Activated CD8-positive, alpha-beta memory T cell treated with anti-CD3 and anti-CD28 coated beads for 48 hours (primary cell): ENCODE results near the gene C16orf90.
"Not testable (repeated sequence)": the region's sequence is repeated elsewhere in the genome, so short reads cannot be mapped to it uniquely, and the experiment has no call there.

ENCODE experiments used
- DNase-seq, 3 experiments: peaks; one replicate each; pipeline ENCODE4 v3.0.0-alpha.2; 2020; ENCODE audit warnings: low read depth in 2 of 3, low spot score in 2 of 3

The C16orf90 gene

GRCh38 chr16:3485097-3485745 lies 10.1 kb downstream of the C16orf90 start:
- no peak for DNase-seq

- no peak for DNase-seq
Measured at GRCh38 chr16:3484318-3485096, 10.8 kb downstream of the C16orf90 start.

- no peak for DNase-seq
Measured at GRCh38 chr16:3482659-3483241, 12.5 kb downstream of the C16orf90 start.

GRCh38 chr16:3481696-3482658 lies 13.3 kb downstream of the C16orf90 start:
- no peak for DNase-seq

GRCh38 chr16:3480901-3481695 lies 14.2 kb downstream of the C16orf90 start:
- no peak for DNase-seq

- no peak for DNase-seq
Measured at GRCh38 chr16:3479654-3480216, 15.6 kb downstream of the C16orf90 start.

- DNase-seq: no peak
Measured at GRCh38 chr16:3478242-3478925, 16.9 kb downstream of the C16orf90 start.

- DNase-seq: no peak
Measured at GRCh38 chr16:3476409-3476808, 18.9 kb downstream of the C16orf90 start.

- DNase-seq: no peak
Measured at GRCh38 chr16:3475604-3476375, 19.5 kb downstream of the C16orf90 start.

- DNase-seq: not testable (repeated sequence)
Measured at GRCh38 chr16:3474870-3475269, 20.4 kb downstream of the C16orf90 start.

- DNase-seq: no peak
Measured at GRCh38 chr16:3474136-3474779, 21.0 kb downstream of the C16orf90 start.

- not testable (repeated sequence) for DNase-seq
Measured at GRCh38 chr16:3473596-3473943, 21.7 kb downstream of the C16orf90 start.

GRCh38 chr16:3472878-3473595 lies 22.3 kb downstream of the C16orf90 start:
- no peak for DNase-seq

- no peak for DNase-seq
Measured at GRCh38 chr16:3471518-3472176, 23.6 kb downstream of the C16orf90 start.

- no peak for DNase-seq
Measured at GRCh38 chr16:3470723-3471122, 24.6 kb downstream of the C16orf90 start.

GRCh38 chr16:3469736-3470135 lies 25.6 kb downstream of the C16orf90 start:
- DNase-seq: no peak

GRCh38 chr16:3468501-3468900 lies 26.8 kb downstream of the C16orf90 start:
- no peak for DNase-seq
